HEK293 (cell line): ENCODE measurements around the gene GLCCI1.

Experiments used
- CTCF ChIA-PET: fragments of 350-600 bp; formaldehyde crosslinking; extraction: SDS; loops from one replicate; lab custom pipeline; 2021; ENCODE audit warnings: antibody characterized with exemption; lab: Yijun Ruan, JAX
- POLR2A ChIA-PET: fragments of 300-600 bp; formaldehyde crosslinking; extraction: SDS; loops from one replicate; lab custom pipeline; 2020; ENCODE audit warnings: antibody characterized with exemption, inconsistent platforms; lab: Yijun Ruan, JAX
- H3K27ac ChIP-seq: fragments of 200-500 bp; sonication (Bioruptor generic); 2 replicates; pipeline ENCODE4 v1.5.1; 2014; ENCODE audit warnings: low read depth, low read length, control low read depth, inconsistent platforms; ENCODE audit errors: extremely low read depth
- H3K36me3 ChIP-seq, 2 experiments: fragments of 200-500 bp in 1 of 2; sonication (Bioruptor generic) in 1 of 2; 1 replicate in 1 of 2; 2 replicates in 1 of 2; pipeline ENCODE4 v1.5.1; 2014 to 2017; ENCODE audit warnings: inconsistent platforms in 2 of 2, low read length in 2 of 2; ENCODE audit not compliant: control insufficient read depth in 2 of 2, insufficient read depth in 1 of 2
- H3K4me1 ChIP-seq: fragments of 200-500 bp; sonication (Bioruptor generic); 2 replicates; pipeline ENCODE4 v1.5.1; 2014; ENCODE audit warnings: mild to moderate bottlenecking, low read length, inconsistent platforms; ENCODE audit not compliant: control insufficient read depth, insufficient read depth
- H3K4me3 ChIP-seq: 2 replicates; pipeline ENCODE4 v1.5.1; 2011; ENCODE audit warnings: low read depth, mild to moderate bottlenecking, control low read depth, low read length, moderate library complexity
- H3K9me3 ChIP-seq: fragments of 200-500 bp; sonication (Bioruptor generic); 2 replicates; pipeline ENCODE4 v1.5.1; 2014; ENCODE audit warnings: low read depth, low read length, inconsistent platforms; ENCODE audit not compliant: control insufficient read depth, insufficient read depth
- GFI1B ChIP-seq: fragments of 450-650 bp; formaldehyde crosslinking; IDR thresholded peaks from 2 replicates; pipeline ENCODE4 v1.5.1; 2016; ENCODE audit warnings: missing biosample characterization, missing genetic modification characterization
- OVOL3 ChIP-seq: fragments of 450-650 bp; formaldehyde crosslinking; IDR thresholded peaks from 2 replicates; pipeline ENCODE4 v1.5.1; 2016; ENCODE audit warnings: missing biosample characterization, missing genetic modification characterization
- PRDM1 ChIP-seq: fragments of 450-650 bp; formaldehyde crosslinking; IDR thresholded peaks from 2 replicates; pipeline ENCODE4; 2016; ENCODE audit warnings: missing biosample characterization, missing genetic modification characterization
- SCRT1 ChIP-seq: fragments of 450-650 bp; formaldehyde crosslinking; IDR thresholded peaks from 2 replicates; pipeline ENCODE4 v1.5.1; 2016; ENCODE audit warnings: missing biosample characterization, missing genetic modification characterization, borderline replicate concordance
- ZBTB48 ChIP-seq: fragments of 450-650 bp; formaldehyde crosslinking; IDR thresholded peaks from 2 replicates; pipeline ENCODE4 v1.5.1; 2016; ENCODE audit warnings: missing biosample characterization, missing genetic modification characterization
- ZNF121 ChIP-seq: fragments of 450-650 bp; formaldehyde crosslinking; IDR thresholded peaks from 2 replicates; pipeline ENCODE4 v1.5.1; 2016; ENCODE audit warnings: missing biosample characterization, missing genetic modification characterization
- ZNF132 ChIP-seq: fragments of 450-650 bp; formaldehyde crosslinking; IDR thresholded peaks from 2 replicates; pipeline ENCODE4 v1.5.1; 2017; ENCODE audit warnings: missing biosample characterization, missing genetic modification characterization, borderline replicate concordance
- ZNF155 ChIP-seq: fragments of 450-650 bp; formaldehyde crosslinking; IDR thresholded peaks from 2 replicates; pipeline ENCODE4 v1.5.1; 2016; ENCODE audit warnings: missing biosample characterization, missing genetic modification characterization
- ZNF157 ChIP-seq: fragments of 450-650 bp; formaldehyde crosslinking; IDR thresholded peaks from 2 replicates; pipeline ENCODE4 v1.5.1; 2016; ENCODE audit warnings: missing biosample characterization, missing genetic modification characterization
- ZNF202 ChIP-seq: fragments of 450-650 bp; formaldehyde crosslinking; IDR thresholded peaks from 2 replicates; pipeline ENCODE4 v1.5.1; 2016; ENCODE audit warnings: missing biosample characterization, missing genetic modification characterization, borderline replicate concordance
- ZNF311 ChIP-seq: fragments of 450-650 bp; formaldehyde crosslinking; IDR thresholded peaks from 2 replicates; pipeline ENCODE4 v1.5.1; 2017; ENCODE audit warnings: missing biosample characterization, missing genetic modification characterization, borderline replicate concordance
- ZNF423 ChIP-seq: fragments of 450-650 bp; formaldehyde crosslinking; IDR thresholded peaks from 2 replicates; pipeline ENCODE4 v1.5.1; 2016; ENCODE audit warnings: missing biosample characterization, missing genetic modification characterization
- ZNF426 ChIP-seq: fragments of 450-650 bp; formaldehyde crosslinking; IDR thresholded peaks from 2 replicates; pipeline ENCODE4 v1.5.1; 2017; ENCODE audit warnings: missing biosample characterization, missing genetic modification characterization, mild to moderate bottlenecking, inconsistent platforms, moderate library complexity
- ZNF621 ChIP-seq: fragments of 450-650 bp; formaldehyde crosslinking; IDR thresholded peaks from 2 replicates; pipeline ENCODE4 v1.5.1; 2017; ENCODE audit warnings: missing biosample characterization, missing genetic modification characterization
- ZNF701 ChIP-seq: fragments of 450-650 bp; formaldehyde crosslinking; IDR thresholded peaks from 2 replicates; pipeline ENCODE4 v1.5.1; 2016; ENCODE audit warnings: missing biosample characterization, missing genetic modification characterization
- ZNF76 ChIP-seq: fragments of 450-650 bp; formaldehyde crosslinking; IDR thresholded peaks from 2 replicates; pipeline ENCODE4; 2016; ENCODE audit warnings: low read depth, missing biosample characterization, missing genetic modification characterization, borderline replicate concordance
- ZSCAN16 ChIP-seq: fragments of 450-650 bp; formaldehyde crosslinking; IDR thresholded peaks from 2 replicates; pipeline ENCODE4 v1.5.1; 2016; ENCODE audit warnings: missing biosample characterization, missing genetic modification characterization
- TF ChIP-seq, protein P1 (sequence below): fragments of 450-650 bp; formaldehyde crosslinking; IDR thresholded peaks from 2 replicates; pipeline ENCODE4 v1.5.1; 2016; ENCODE audit warnings: missing biosample characterization, missing genetic modification characterization
- TF ChIP-seq, protein P2 (sequence below): fragments of 450-650 bp; IDR thresholded peaks from 2 replicates; pipeline ENCODE4 v1.5.1; 2018; ENCODE audit warnings: missing biosample characterization, mild to moderate bottlenecking, missing genetic modification characterization
- TF ChIP-seq, protein P3 (sequence below): fragments of 450-650 bp; formaldehyde crosslinking; IDR thresholded peaks from 2 replicates; pipeline ENCODE4 v1.5.1; 2016; ENCODE audit warnings: missing biosample characterization, missing genetic modification characterization
- TF ChIP-seq, protein P4 (sequence below): sonication (generic); formaldehyde crosslinking; IDR thresholded peaks from 2 replicates; pipeline ENCODE4 v1.8.1; 2022; ENCODE audit warnings: mild to moderate bottlenecking, moderate library complexity, missing genetic modification reagents
- TF ChIP-seq, protein P5 (sequence below): fragments of 450-650 bp; formaldehyde crosslinking; IDR thresholded peaks from 2 replicates; pipeline ENCODE4 v1.5.1; 2016; ENCODE audit warnings: missing biosample characterization, missing genetic modification characterization, borderline replicate concordance

Gene GLCCI1

DNA sequence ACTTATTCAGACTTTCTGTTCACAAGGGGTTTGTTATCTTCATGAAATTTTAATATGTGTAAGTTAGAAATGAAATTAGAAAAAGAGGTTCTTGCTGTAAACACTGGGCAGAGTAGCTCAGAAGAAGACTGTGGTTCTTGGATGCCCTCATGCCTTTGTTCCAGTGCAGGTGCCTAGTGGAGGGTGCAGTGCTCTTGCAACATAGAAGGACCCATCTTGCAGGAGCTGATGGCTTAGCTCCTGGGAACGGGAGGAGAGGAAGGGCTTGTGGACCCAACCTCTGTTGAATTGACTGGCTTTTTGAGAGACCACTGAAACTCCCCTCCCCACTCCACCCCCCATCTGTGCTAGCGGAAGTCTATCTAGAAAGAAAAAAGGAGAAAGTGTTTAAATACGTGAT lies 116.8 kb downstream of the GLCCI1 start:
- H3K9me3 ChIP-seq: no peaks in the 10 kb centered on the region
- no peak overlapping the region for H3K4me3 ChIP-seq
- CTCF ChIA-PET: no interaction called here
- H3K36me3 ChIP-seq: peaks cover 0 to 11% of the 10 kb centered on the region in 2 experiments; a peak in 1 of 3 replicates
- H3K4me1 ChIP-seq: no peaks in the 10 kb centered on the region
- H3K27ac ChIP-seq: no peak overlapping the region
- POLR2A ChIA-PET: interaction anchor here (0.6 kb wide), 1 partner anchor 24 kb away, joined by 3 read pairs; no protein-coding TSS in a partner anchor
- TF ChIP-seq ZNF423 (no peak), ZNF701 (no peak), ZNF157 (no peak), ZNF621 (no peak), ZNF121 (tag by site-specific recombination) (no peak), ZNF132 (no peak), OVOL3 (no peak), ZNF311 (tag by site-specific recombination) (no peak), ZSCAN16 (tag by site-specific recombination) (no peak), SCRT1 (tag by site-specific recombination) (no peak), ZBTB48 (no peak), ZNF426 (tag by site-specific recombination) (no peak)
- TF ChIP-seq, protein P1, sequence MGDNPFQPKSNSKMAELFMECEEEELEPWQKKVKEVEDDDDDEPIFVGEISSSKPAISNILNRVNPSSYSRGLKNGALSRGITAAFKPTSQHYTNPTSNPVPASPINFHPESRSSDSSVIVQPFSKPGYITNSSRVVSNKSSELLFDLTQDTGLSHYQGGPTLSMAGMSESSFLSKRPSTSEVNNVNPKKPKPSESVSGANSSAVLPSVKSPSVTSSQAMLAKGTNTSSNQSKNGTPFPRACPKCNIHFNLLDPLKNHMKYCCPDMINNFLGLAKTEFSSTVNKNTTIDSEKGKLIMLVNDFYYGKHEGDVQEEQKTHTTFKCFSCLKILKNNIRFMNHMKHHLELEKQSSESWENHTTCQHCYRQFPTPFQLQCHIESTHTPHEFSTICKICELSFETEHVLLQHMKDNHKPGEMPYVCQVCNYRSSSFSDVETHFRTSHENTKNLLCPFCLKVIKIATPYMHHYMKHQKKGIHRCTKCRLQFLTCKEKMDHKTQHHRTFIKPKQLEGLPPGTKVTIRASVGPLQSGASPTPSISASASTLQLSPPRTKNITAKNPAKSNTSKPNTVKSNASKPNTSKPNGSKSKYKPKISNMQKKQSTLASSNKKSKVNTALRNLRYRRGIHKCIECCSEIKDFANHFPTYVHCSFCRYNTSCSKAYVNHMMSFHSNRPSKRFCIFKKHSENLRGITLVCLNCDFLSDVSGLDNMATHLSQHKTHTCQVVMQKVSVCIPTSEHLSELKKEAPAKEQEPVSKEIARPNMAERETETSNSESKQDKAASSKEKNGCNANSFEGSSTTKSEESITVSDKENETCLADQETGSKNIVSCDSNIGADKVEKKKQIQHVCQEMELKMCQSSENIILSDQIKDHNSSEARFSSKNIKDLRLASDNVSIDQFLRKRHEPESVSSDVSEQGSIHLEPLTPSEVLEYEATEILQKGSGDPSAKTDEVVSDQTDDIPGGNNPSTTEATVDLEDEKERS: no peak
- TF ChIP-seq, protein P2, sequence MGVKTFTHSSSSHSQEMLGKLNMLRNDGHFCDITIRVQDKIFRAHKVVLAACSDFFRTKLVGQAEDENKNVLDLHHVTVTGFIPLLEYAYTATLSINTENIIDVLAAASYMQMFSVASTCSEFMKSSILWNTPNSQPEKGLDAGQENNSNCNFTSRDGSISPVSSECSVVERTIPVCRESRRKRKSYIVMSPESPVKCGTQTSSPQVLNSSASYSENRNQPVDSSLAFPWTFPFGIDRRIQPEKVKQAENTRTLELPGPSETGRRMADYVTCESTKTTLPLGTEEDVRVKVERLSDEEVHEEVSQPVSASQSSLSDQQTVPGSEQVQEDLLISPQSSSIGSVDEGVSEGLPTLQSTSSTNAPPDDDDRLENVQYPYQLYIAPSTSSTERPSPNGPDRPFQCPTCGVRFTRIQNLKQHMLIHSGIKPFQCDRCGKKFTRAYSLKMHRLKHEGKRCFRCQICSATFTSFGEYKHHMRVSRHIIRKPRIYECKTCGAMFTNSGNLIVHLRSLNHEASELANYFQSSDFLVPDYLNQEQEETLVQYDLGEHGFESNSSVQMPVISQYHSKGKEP (tag by site-specific recombination): no peak

DNA sequence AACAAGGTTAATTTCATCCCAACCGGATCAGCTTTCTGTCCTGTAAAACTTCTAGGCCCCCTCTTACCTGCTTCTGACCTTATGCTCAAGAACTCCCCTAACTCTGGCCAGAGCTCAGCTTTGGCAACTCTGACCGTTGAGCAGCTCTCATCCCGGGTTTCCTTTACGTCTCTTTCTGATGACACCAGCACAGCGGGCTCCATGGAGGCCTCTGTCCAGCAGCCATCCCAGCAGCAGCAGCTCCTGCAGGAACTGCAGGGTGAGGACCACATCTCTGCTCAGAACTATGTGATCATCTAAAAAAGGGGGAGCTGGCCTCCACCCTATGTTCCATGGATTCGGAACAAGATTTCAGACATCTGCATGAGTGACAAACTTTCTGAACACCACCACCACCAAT lies 117.6 kb downstream of the GLCCI1 start:
- no peak overlapping the region for H3K27ac ChIP-seq
- ChIA-PET CTCF (no interaction called here), POLR2A (no interaction called here)
- no peaks in the 10 kb centered on the region for H3K4me1 ChIP-seq
- no peaks in the 10 kb centered on the region for H3K9me3 ChIP-seq
- no peak overlapping the region for H3K4me3 ChIP-seq
- peaks cover 0 to 11% of the 10 kb centered on the region in 2 experiments; a peak in 1 of 3 replicates for H3K36me3 ChIP-seq
- no peak for TF ChIP-seq GFI1B (tag by site-specific recombination)
- no peak for TF ChIP-seq ZNF76 (tag by site-specific recombination)
- TF ChIP-seq, protein P3, sequence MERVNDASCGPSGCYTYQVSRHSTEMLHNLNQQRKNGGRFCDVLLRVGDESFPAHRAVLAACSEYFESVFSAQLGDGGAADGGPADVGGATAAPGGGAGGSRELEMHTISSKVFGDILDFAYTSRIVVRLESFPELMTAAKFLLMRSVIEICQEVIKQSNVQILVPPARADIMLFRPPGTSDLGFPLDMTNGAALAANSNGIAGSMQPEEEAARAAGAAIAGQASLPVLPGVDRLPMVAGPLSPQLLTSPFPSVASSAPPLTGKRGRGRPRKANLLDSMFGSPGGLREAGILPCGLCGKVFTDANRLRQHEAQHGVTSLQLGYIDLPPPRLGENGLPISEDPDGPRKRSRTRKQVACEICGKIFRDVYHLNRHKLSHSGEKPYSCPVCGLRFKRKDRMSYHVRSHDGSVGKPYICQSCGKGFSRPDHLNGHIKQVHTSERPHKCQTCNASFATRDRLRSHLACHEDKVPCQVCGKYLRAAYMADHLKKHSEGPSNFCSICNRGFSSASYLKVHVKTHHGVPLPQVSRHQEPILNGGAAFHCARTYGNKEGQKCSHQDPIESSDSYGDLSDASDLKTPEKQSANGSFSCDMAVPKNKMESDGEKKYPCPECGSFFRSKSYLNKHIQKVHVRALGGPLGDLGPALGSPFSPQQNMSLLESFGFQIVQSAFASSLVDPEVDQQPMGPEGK (tag by site-specific recombination): no peak
- no peak for TF ChIP-seq ZNF155 (tag by site-specific recombination)
- TF ChIP-seq, protein P4, sequence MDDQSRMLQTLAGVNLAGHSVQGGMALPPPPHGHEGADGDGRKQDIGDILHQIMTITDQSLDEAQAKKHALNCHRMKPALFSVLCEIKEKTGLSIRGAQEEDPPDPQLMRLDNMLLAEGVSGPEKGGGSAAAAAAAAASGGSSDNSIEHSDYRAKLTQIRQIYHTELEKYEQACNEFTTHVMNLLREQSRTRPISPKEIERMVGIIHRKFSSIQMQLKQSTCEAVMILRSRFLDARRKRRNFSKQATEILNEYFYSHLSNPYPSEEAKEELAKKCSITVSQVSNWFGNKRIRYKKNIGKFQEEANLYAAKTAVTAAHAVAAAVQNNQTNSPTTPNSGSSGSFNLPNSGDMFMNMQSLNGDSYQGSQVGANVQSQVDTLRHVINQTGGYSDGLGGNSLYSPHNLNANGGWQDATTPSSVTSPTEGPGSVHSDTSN (CRISPR knock-in tag): no peak
- TF ChIP-seq PRDM1 (tag by site-specific recombination): no peak
- TF ChIP-seq ZNF132: no peak
- TF ChIP-seq, protein P5, sequence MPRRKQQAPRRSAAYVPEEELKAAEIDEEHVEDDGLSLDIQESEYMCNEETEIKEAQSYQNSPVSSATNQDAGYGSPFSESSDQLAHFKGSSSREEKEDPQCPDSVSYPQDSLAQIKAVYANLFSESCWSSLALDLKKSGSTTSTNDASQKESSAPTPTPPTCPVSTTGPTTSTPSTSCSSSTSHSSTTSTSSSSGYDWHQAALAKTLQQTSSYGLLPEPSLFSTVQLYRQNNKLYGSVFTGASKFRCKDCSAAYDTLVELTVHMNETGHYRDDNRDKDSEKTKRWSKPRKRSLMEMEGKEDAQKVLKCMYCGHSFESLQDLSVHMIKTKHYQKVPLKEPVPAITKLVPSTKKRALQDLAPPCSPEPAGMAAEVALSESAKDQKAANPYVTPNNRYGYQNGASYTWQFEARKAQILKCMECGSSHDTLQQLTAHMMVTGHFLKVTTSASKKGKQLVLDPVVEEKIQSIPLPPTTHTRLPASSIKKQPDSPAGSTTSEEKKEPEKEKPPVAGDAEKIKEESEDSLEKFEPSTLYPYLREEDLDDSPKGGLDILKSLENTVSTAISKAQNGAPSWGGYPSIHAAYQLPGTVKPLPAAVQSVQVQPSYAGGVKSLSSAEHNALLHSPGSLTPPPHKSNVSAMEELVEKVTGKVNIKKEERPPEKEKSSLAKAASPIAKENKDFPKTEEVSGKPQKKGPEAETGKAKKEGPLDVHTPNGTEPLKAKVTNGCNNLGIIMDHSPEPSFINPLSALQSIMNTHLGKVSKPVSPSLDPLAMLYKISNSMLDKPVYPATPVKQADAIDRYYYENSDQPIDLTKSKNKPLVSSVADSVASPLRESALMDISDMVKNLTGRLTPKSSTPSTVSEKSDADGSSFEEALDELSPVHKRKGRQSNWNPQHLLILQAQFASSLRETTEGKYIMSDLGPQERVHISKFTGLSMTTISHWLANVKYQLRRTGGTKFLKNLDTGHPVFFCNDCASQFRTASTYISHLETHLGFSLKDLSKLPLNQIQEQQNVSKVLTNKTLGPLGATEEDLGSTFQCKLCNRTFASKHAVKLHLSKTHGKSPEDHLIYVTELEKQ (tag by site-specific recombination): no peak
- no peak for TF ChIP-seq ZNF202 (tag by site-specific recombination)
